HG02885 (cell line): ENCODE results near the gene AFAP1L2.
A peak's percentile ranks its signal among the peaks of the same experiment; 100 is the strongest.

ENCODE experiments used
- ATAC-seq: cut with Tn5 transposase; IDR thresholded peaks from one replicate; pipeline ENCODE4 v1.9.1; 2021; ENCODE audit warnings: mild to moderate bottlenecking; ENCODE audit not compliant: unreplicated experiment, poor library complexity

The AFAP1L2 gene

GRCh38 chr10:114412907-114413797 lies 8.8 kb upstream of the AFAP1L2 start:
- no peak for ATAC-seq

GRCh38 chr10:114408968-114409444 lies 4.7 kb upstream of the AFAP1L2 start:
- no peak for ATAC-seq

GRCh38 chr10:114408112-114408967 lies 4.0 kb upstream of the AFAP1L2 start:
- ATAC-seq = peak; percentile 39

GRCh38 chr10:114406455-114406854 lies 2.2 kb upstream of the AFAP1L2 start:
- no peak for ATAC-seq

- no peak for ATAC-seq
Measured at GRCh38 chr10:114405011-114405350, 679 bp upstream of the AFAP1L2 start.

GRCh38 chr10:114403541-114404161 lies 651 bp downstream of the AFAP1L2 start:
- peak; percentile 36 for ATAC-seq

- ATAC-seq = no peak
Measured at GRCh38 chr10:114402871-114403540, 1.3 kb downstream of the AFAP1L2 start.

- no peak for ATAC-seq
Measured at GRCh38 chr10:114402233-114402632, 2.1 kb downstream of the AFAP1L2 start.

GRCh38 chr10:114401195-114401791 lies 3.0 kb downstream of the AFAP1L2 start:
- ATAC-seq = no peak

- no peak for ATAC-seq
Measured at GRCh38 chr10:114400091-114400490, 4.2 kb downstream of the AFAP1L2 start.

- no peak for ATAC-seq
Measured at GRCh38 chr10:114399576-114399975, 4.7 kb downstream of the AFAP1L2 start.

GRCh38 chr10:114398587-114399331 lies 5.5 kb downstream of the AFAP1L2 start:
- no peak for ATAC-seq

GRCh38 chr10:114397651-114398145 lies 6.6 kb downstream of the AFAP1L2 start:
- no peak for ATAC-seq

- no peak for ATAC-seq
Measured at GRCh38 chr10:114396464-114396863, 7.8 kb downstream of the AFAP1L2 start.

GRCh38 chr10:114395366-114396022 lies 8.8 kb downstream of the AFAP1L2 start:
- ATAC-seq = no peak

GRCh38 chr10:114394531-114394930 lies 9.8 kb downstream of the AFAP1L2 start:
- no peak for ATAC-seq

GRCh38 chr10:114393886-114394285 lies 10.4 kb downstream of the AFAP1L2 start:
- no peak for ATAC-seq

- no peak for ATAC-seq
Measured at GRCh38 chr10:114393482-114393881, 10.8 kb downstream of the AFAP1L2 start.
